PC-3 (cell line): ENCODE results near the gene PILRA.

Experiments
- EZH2 ChIP-seq: fragments of 300-600 bp; sonication (generic); IDR thresholded peaks from one replicate; pipeline ENCODE4 v1.6.1; 2017; ENCODE audit warnings: antibody characterized with exemption, mild to moderate bottlenecking, low read length; ENCODE audit not compliant: unreplicated experiment
- EZH2phosphoT487 ChIP-seq: fragments of 300-600 bp; sonication (generic); IDR thresholded peaks from 2 replicates; pipeline ENCODE4 v1.6.1; 2018; ENCODE audit warnings: mild to moderate bottlenecking, antibody characterized with exemption, low read length, borderline replicate concordance
- TF ChIP-seq, protein P1 (sequence below): fragments of 300-600 bp; sonication (generic); conservative IDR thresholded peaks from 2 replicates; pipeline ENCODE4 v1.5.1; 2017; ENCODE audit warnings: antibody characterized with exemption, low read depth, mild to moderate bottlenecking, low read length

- TF ChIP-seq, protein P1, sequence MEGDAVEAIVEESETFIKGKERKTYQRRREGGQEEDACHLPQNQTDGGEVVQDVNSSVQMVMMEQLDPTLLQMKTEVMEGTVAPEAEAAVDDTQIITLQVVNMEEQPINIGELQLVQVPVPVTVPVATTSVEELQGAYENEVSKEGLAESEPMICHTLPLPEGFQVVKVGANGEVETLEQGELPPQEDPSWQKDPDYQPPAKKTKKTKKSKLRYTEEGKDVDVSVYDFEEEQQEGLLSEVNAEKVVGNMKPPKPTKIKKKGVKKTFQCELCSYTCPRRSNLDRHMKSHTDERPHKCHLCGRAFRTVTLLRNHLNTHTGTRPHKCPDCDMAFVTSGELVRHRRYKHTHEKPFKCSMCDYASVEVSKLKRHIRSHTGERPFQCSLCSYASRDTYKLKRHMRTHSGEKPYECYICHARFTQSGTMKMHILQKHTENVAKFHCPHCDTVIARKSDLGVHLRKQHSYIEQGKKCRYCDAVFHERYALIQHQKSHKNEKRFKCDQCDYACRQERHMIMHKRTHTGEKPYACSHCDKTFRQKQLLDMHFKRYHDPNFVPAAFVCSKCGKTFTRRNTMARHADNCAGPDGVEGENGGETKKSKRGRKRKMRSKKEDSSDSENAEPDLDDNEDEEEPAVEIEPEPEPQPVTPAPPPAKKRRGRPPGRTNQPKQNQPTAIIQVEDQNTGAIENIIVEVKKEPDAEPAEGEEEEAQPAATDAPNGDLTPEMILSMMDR, result no peak
- TF ChIP-seq EZH2 (no peak), EZH2phosphoT487 (no peak)
These were observed 11.5 kb downstream of the PILRA start for GRCh38 chr7:100384628-100385294.
